DOHH2 (cell line): ENCODE results near the gene KCTD17.

Source experiments
- CTCF ChIP-seq: fragments of 200-600 bp; sonication (generic); IDR thresholded peaks from one replicate; pipeline ENCODE4 v1.5.1; 2014; ENCODE audit warnings: antibody characterized with exemption, mild to moderate bottlenecking, low read depth, low read length; ENCODE audit not compliant: poor library complexity, severe bottlenecking
- EZH2phosphoT487 ChIP-seq: fragments of 200-600 bp; sonication (generic); IDR thresholded peaks from 2 replicates; pipeline ENCODE4 v1.6.1; 2017; ENCODE audit warnings: borderline replicate concordance, mild to moderate bottlenecking, antibody characterized with exemption, low read length, moderate library complexity, mixed read lengths

GRCh38 chr22:37017356-37017755 lies 34.2 kb upstream of the KCTD17 start:
- TF ChIP-seq EZH2phosphoT487 (no peak), CTCF (no peak)
